GM23248 (cell line): ENCODE measurements around the gene TTC23. TPM values are rescaled to one million over a fixed set of nuclear protein-coding genes. Genes with fewer than 3 reads are reported as not detected.

ENCODE experiments used
- DNase-seq: peaks from one replicate; pipeline ENCODE4 v3.0.0-alpha.2; 2015
- H2AFZ ChIP-seq: fragments of 200-600 bp; sonication (generic); 2 replicates; pipeline ENCODE4 v1.6.1; 2016; ENCODE audit warnings: antibody characterized with exemption
- H3F3A ChIP-seq: fragments of 200-600 bp; sonication (generic); 2 replicates; pipeline ENCODE4 v1.6.1; 2016; ENCODE audit warnings: mild to moderate bottlenecking, antibody characterized with exemption, mixed run types; ENCODE audit not compliant: insufficient read depth
- H3K27ac ChIP-seq: fragments of 200-600 bp; sonication (generic); 2 replicates; pipeline ENCODE4 v1.5.1; 2016; ENCODE audit warnings: mild to moderate bottlenecking
- H3K27me3 ChIP-seq: fragments of 200-600 bp; sonication (generic); replicated peaks from 2 replicates; pipeline ENCODE4 v1.6.1; 2016; ENCODE audit warnings: mild to moderate bottlenecking; ENCODE audit not compliant: insufficient read depth
- H3K36me3 ChIP-seq: fragments of 200-600 bp; sonication (generic); 2 replicates; pipeline ENCODE4 v1.6.1; 2016; ENCODE audit warnings: low read depth, mild to moderate bottlenecking
- H3K4me1 ChIP-seq: fragments of 200-600 bp; sonication (generic); 2 replicates; pipeline ENCODE4 v1.6.1; 2016; ENCODE audit warnings: mild to moderate bottlenecking; ENCODE audit not compliant: insufficient read depth
- H3K4me2 ChIP-seq: fragments of 200-600 bp; sonication (generic); one replicate; pipeline ENCODE4 v1.6.1; 2016; ENCODE audit warnings: mild to moderate bottlenecking; ENCODE audit not compliant: unreplicated experiment
- H3K4me3 ChIP-seq: fragments of 200-600 bp; sonication (generic); 2 replicates; pipeline ENCODE4 v1.5.1; 2016; ENCODE audit warnings: mild to moderate bottlenecking
- H3K79me2 ChIP-seq: fragments of 200-600 bp; sonication (generic); 2 replicates; pipeline ENCODE4 v1.6.1; 2016; ENCODE audit warnings: mild to moderate bottlenecking; ENCODE audit not compliant: insufficient read depth
- H3K9ac ChIP-seq: fragments of 200-600 bp; sonication (generic); 2 replicates; pipeline ENCODE4 v1.6.1; 2016; ENCODE audit warnings: mild to moderate bottlenecking
- H3K9me2 ChIP-seq: fragments of 200-600 bp; sonication (generic); 2 replicates; pipeline ENCODE4 v1.6.1; 2016; ENCODE audit warnings: mixed run types, mild to moderate bottlenecking, moderate library complexity; ENCODE audit not compliant: insufficient read depth
- H3K9me3 ChIP-seq: fragments of 200-600 bp; sonication (generic); one replicate; pipeline ENCODE4 v1.6.1; 2017; ENCODE audit warnings: low read depth
- H4K20me1 ChIP-seq: fragments of 200-600 bp; sonication (generic); 2 replicates; pipeline ENCODE4 v1.6.0; 2016; ENCODE audit not compliant: insufficient read depth
- EZH2 ChIP-seq: fragments of 200-600 bp; sonication (generic); IDR thresholded peaks from 2 replicates; pipeline ENCODE4 v1.6.1; 2018; ENCODE audit warnings: antibody characterized with exemption, mild to moderate bottlenecking; ENCODE audit not compliant: insufficient read depth, poor library complexity, severe bottlenecking
- EZH2phosphoT487 ChIP-seq: fragments of 200-600 bp; sonication (generic); IDR thresholded peaks from 2 replicates; pipeline ENCODE4 v1.6.1; 2018; ENCODE audit warnings: antibody characterized with exemption, moderate library complexity, mild to moderate bottlenecking, low read depth; ENCODE audit not compliant: insufficient read depth
- WGBS, 2 experiments: methylation state at CpG; one replicate each; pipeline ENCODE4 v1.1.6; 2015 to 2017; ENCODE audit warnings: low lambda C conversion rate in 2 of 2, low coverage in 1 of 2; ENCODE audit errors: missing lambda C conversion rate in 2 of 2; 5-methylcytosine and 5-hydroxymethylcytosine counted together
- in situ Hi-C: fragments of 300-500 bp; cut with MboI; formaldehyde crosslinking; loops from 2 replicates; pipeline ENCODE4 v1.15.0; 2020
- polyA plus RNA-seq: library from polyadenylated mRNA; unstranded; fragments of >200 nt; fragmentation: Nextera tagmentation; extraction: Ambion mirVana; gene quantifications from 2 replicates; pipeline ENCODE4 v1.2.1, GENCODE V29; 2016
- total RNA-seq: library from RNA; depleted of rRNA; stranded (reverse); fragments of >200 nt; shearing (Covaris generic); gene quantifications from 2 replicates; pipeline ENCODE4 v1.2.3, GENCODE V29; 2014

Gene TTC23
- total and polyA plus RNA-seq, 2 experiments from 2014 or later, result 10.8 to 18.6 TPM

- DNase-seq, result no peak
- H3K4me2 ChIP-seq, result no peak overlapping the region
- no peak overlapping the region for H2AFZ ChIP-seq
- H3K9me3 ChIP-seq, result no peaks in the 10 kb centered on the region
- no peak overlapping the region for H3K27ac ChIP-seq
- H3K4me3 ChIP-seq, result no peak overlapping the region
- WGBS, 2 experiments, result 93 to 95% methylated on average over 9 of the region's 9 CpGs
- H4K20me1 ChIP-seq, result no peaks in the 10 kb centered on the region
- H3K9me2 ChIP-seq, result no peaks in the 10 kb centered on the region
- H3F3A ChIP-seq, result no peaks in the 10 kb centered on the region
- no peak for TF ChIP-seq EZH2phosphoT487
- TF ChIP-seq EZH2, result no peak
- in situ Hi-C loops, result loop anchor here (10.0 kb wide), 1 partner anchor 449 kb away; no protein-coding TSS in a partner anchor
- H3K9ac ChIP-seq, result no peak overlapping the region
- H3K27me3 ChIP-seq, result no peaks in the 10 kb centered on the region
- H3K79me2 ChIP-seq, result no peaks in the 10 kb centered on the region
- H3K4me1 ChIP-seq, result no peaks in the 10 kb centered on the region
- H3K36me3 ChIP-seq, result no peaks in the 10 kb centered on the region
These were observed 26.2 kb upstream of the TTC23 start for GRCh38 chr15:99275525-99276128.

DNA sequence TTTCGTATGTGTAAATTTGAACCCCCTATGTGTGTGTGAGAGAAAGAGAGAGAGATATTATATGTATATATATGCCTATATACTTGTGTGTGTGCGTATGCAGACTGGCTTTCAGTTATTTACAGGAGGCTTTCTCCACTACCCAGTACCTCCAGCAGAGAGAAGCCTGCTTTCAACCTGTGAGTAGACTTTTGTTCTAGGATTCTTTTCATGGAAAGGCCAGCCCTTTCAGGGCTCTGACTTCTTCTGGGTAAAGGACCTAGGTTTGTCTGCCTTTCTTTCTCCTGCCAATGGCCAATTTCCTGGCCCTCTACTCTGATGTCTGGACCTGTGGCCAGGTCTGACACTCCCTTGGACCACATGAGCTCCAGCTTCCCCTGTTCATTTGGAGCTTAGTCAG, 25.7 kb upstream of the TTC23 start:
- Histone ChIP-seq H3K4me2 (no peak overlapping the region), H3K79me2 (no peaks in the 10 kb centered on the region), H3K4me1 (no peaks in the 10 kb centered on the region), H3K9me2 (no peaks in the 10 kb centered on the region), H3K4me3 (no peak overlapping the region), H3K27me3 (no peaks in the 10 kb centered on the region), H3K27ac (no peak overlapping the region), H3K9ac (no peak overlapping the region), H3F3A (no peaks in the 10 kb centered on the region), H4K20me1 (no peaks in the 10 kb centered on the region), H2AFZ (no peak overlapping the region), H3K36me3 (no peaks in the 10 kb centered on the region), H3K9me3 (no peaks in the 10 kb centered on the region)
- in situ Hi-C loops, result loop anchor here (10.0 kb wide), 1 partner anchor 450 kb away; no protein-coding TSS in a partner anchor
- DNase-seq, result no peak
- TF ChIP-seq EZH2phosphoT487 (no peak), EZH2 (no peak)
- 96 to 97% methylated on average over 2 of the region's 2 CpGs for WGBS, 2 experiments

DNA sequence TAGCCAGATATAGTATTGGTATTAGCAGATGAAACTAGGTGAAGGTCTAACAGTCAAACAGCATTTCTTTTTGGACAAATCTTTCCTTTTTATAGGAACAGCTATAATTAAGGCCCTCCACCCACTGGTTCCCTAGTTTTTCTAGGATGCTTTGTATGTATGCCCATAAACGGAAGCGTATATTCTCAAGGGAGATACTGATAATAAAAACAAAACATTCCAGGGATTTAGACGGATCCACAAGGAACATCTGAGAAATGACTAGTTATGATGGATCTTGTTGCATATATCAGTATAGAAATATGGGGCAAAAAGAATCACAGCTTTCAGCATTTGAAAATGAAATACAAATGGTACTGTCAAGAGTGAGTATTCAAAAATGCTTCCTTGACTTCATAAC, 24.4 kb upstream of the TTC23 start:
- no peaks in the 10 kb centered on the region for H3K79me2 ChIP-seq
- no peaks in the 10 kb centered on the region for H3F3A ChIP-seq
- no peak overlapping the region for H2AFZ ChIP-seq
- in situ Hi-C loops, result loop anchor here (10.0 to 25.0 kb wide), 2 partner anchors 451 to 1064 kb away; partner anchors contain the start of gene ADAMTS17
- H3K9me2 ChIP-seq, result no peaks in the 10 kb centered on the region
- no peaks in the 10 kb centered on the region for H3K4me1 ChIP-seq
- no peaks in the 10 kb centered on the region for H3K9me3 ChIP-seq
- H3K4me2 ChIP-seq, result no peak overlapping the region
- no peak for TF ChIP-seq EZH2phosphoT487
- 65 to 67% methylated on average over 3 of the region's 3 CpGs for WGBS, 2 experiments
- DNase-seq, result no peak
- H3K4me3 ChIP-seq, result no peak overlapping the region
- no peak overlapping the region for H3K27ac ChIP-seq
- H3K27me3 ChIP-seq, result no peaks in the 10 kb centered on the region
- no peaks in the 10 kb centered on the region for H3K36me3 ChIP-seq
- no peak overlapping the region for H3K9ac ChIP-seq
- H4K20me1 ChIP-seq, result no peaks in the 10 kb centered on the region

DNA sequence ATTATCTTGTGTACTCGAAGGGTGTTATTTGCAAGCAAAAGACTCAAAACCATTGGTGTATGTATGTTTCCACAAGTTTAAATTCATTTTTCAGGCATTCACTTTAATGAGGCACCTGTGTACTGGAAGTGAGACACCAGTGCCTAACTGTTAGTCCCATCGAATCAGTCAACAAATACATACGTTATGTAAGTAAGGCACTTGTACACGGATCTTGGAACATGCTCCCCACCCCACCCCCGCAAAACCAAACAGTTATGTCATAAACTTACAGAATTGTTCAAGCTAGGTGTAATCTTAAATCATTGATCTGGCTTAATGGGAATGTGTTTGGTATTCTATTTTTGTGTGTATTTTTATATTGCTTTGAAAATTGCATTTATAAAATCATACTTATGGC, 19.1 kb upstream of the TTC23 start:
- Histone ChIP-seq H2AFZ (no peak overlapping the region), H3F3A (no peaks in the 10 kb centered on the region), H3K4me3 (no peak overlapping the region), H3K79me2 (no peaks in the 10 kb centered on the region), H3K9ac (no peak overlapping the region), H3K36me3 (no peaks in the 10 kb centered on the region), H3K27ac (no peak overlapping the region), H3K4me2 (no peak overlapping the region), H3K4me1 (no peaks in the 10 kb centered on the region), H3K27me3 (no peaks in the 10 kb centered on the region), H3K9me3 (no peaks in the 10 kb centered on the region), H4K20me1 (no peaks in the 10 kb centered on the region), H3K9me2 (no peaks in the 10 kb centered on the region)
- no peak for TF ChIP-seq EZH2phosphoT487
- TF ChIP-seq EZH2, result no peak
- in situ Hi-C loops, result loop anchor here (25.0 kb wide), 1 partner anchor 1069 kb away; the partner anchor contains the start of gene ADAMTS17
- WGBS, 2 experiments, result 64 to 70% methylated on average over 5 of the region's 5 CpGs
- DNase-seq, result no peak
